ENCODE results near the gene TNN. TPM values are rescaled to one million over a fixed set of nuclear protein-coding genes. Genes with fewer than 3 reads are reported as not detected.

Gene TNN
- total and polyA plus RNA-seq, 2 experiments from 2014 or later = 0.18 to 0.31 TPM

GRCh38 chr1:175089136-175089718, 21.6 kb downstream of the TNN start (continued):
- TF ChIP-seq ZNF462 (CRISPR knock-in tag; IDR thresholded peaks at IDR 0.05) (no peak), JUNB (IDR thresholded peaks at IDR 0.05; ENCODE audit: unreplicated experiment) (no peak), CREB1 (CRISPR knock-in tag; IDR thresholded peaks at IDR 0.05; ENCODE audit: low read depth) (no peak), NANOG (IDR thresholded peaks at IDR 0.05; ENCODE audit: borderline replicate concordance) (no peak), POLR2AphosphoS5 (IDR thresholded peaks at IDR 0.05; ENCODE audit: low read depth) (no peak), ZNF114 (CRISPR knock-in tag; IDR thresholded peaks at IDR 0.05) (no peak), STAT1 (IDR thresholded peaks at IDR 0.05; ENCODE audit: unreplicated experiment) (no peak)

- Histone ChIP-seq H3F3A (replicated peaks; ENCODE audit: low read depth) (no peaks in the 10 kb centered on the region), H4K20me1 (replicated peaks; ENCODE audit: insufficient read depth) (no peaks in the 10 kb centered on the region), H3K27me3 (ENCODE audit: insufficient read depth) (no peaks in the 10 kb centered on the region), H3K79me2 (replicated peaks; ENCODE audit: insufficient read depth) (no peaks in the 10 kb centered on the region), H3K27ac (ENCODE audit: low read depth) (no peak overlapping the region), H2AFZ (no peak overlapping the region), H3K4me3 (no peak overlapping the region), H3K4me1 (ENCODE audit: insufficient read depth) (peaks cover 3% of the 10 kb centered on the region; the same call in 1 of the 2 replicates), H3K36me3 (ENCODE audit: insufficient read depth) (no peaks in the 10 kb centered on the region), H3K4me2 (no peak overlapping the region), H3K9me2 (ENCODE audit: insufficient read depth) (0 out of 2 replicates have a peak, but pooled peaks cover 3% of the 10 kb centered on the region)
- Mint-ChIP-seq H3K27me3 (ENCODE audit: insufficient read depth, low read depth, poor library complexity) (peaks cover 2% of the 10 kb centered on the region), H3K4me1 (peaks cover 19% of the 10 kb centered on the region; the same call in 2 of the 3 replicates), H3K36me3 (ENCODE audit: low read depth) (no peaks in the 10 kb centered on the region), H3K27ac (no peak overlapping the region), H3K4me3 (no peak overlapping the region), H3K9me3 (no peaks in the 10 kb centered on the region)
- no peak for DNase-seq (ENCODE audit: low spot score)
- ATAC-seq = no peak
- no peak for TF ChIP-seq ZNF331 (CRISPR knock-in tag; IDR thresholded peaks at IDR 0.05; ENCODE audit: low read depth)
- no peak for TF ChIP-seq REST (IDR thresholded peaks at IDR 0.05; ENCODE audit: unreplicated experiment)
- no peak for TF ChIP-seq EZH2 (IDR thresholded peaks at IDR 0.05; ENCODE audit: low read depth, unreplicated experiment)
- TF ChIP-seq STAT1 (IDR thresholded peaks at IDR 0.05; ENCODE audit: unreplicated experiment) = no peak
- no peak for TF ChIP-seq CREB1 (CRISPR knock-in tag; IDR thresholded peaks at IDR 0.05; ENCODE audit: low read depth)
- no peak for TF ChIP-seq JUNB (IDR thresholded peaks at IDR 0.05; ENCODE audit: unreplicated experiment)
- TF ChIP-seq NANOG (IDR thresholded peaks at IDR 0.05; ENCODE audit: borderline replicate concordance) = no peak
- TF ChIP-seq ZNF114 (CRISPR knock-in tag; IDR thresholded peaks at IDR 0.05) = no peak
- TF ChIP-seq ETS1 (IDR thresholded peaks at IDR 0.05) = no peak
- TF ChIP-seq CTCF (conservative IDR thresholded peaks at IDR 0.05; ENCODE audit: low read depth in 2 of 2) = no peak
These were observed 23.1 kb downstream of the TNN start for GRCh38 chr1:175090780-175091179.

All from GM23338 (cell line).